ENCODE measurements around the gene MAP1B. TPM values are rescaled to one million over a fixed set of nuclear protein-coding genes. Genes with fewer than 3 reads are reported as not detected.

The MAP1B gene
- total and polyA plus RNA-seq, 4 donors = 1.5 to 46.7 (median 16.0) TPM

GRCh38 chr5:72093824-72094223, 13.5 kb upstream of the MAP1B start:
- H3K36me3 ChIP-seq (ENCODE audit: control insufficient read depth in 4 of 4, insufficient read depth in 4 of 4, low read length in 4 of 4) = no peaks in the 10 kb centered on the region
- H3K9ac ChIP-seq (ENCODE audit: insufficient read depth in 1 of 2, low read length in 2 of 2) = no peak overlapping the region
- H3K9me3 ChIP-seq (ENCODE audit: control insufficient read depth in 4 of 4, insufficient read depth in 3 of 4, low read length in 3 of 4) = no peaks in the 10 kb centered on the region
- H3K4me1 ChIP-seq (ENCODE audit: control insufficient read depth in 5 of 5, insufficient read depth in 5 of 5, low read length in 5 of 5) = no peaks in the 10 kb centered on the region
- ATAC-seq (ENCODE audit: insufficient read depth, low FRiP score) = no peak
- DNase-seq = no peak
- TF ChIP-seq CTCF (IDR thresholded peaks at IDR 0.05; ENCODE audit: control extremely low read depth, extremely low read depth) = no peak
- 65 to 92% methylated on average over 3 of the region's 3 CpGs for WGBS, 2 donors
- H3K27me3 ChIP-seq (ENCODE audit: control insufficient read depth in 3 of 3, insufficient read depth in 3 of 3, low read length in 2 of 3) = no peaks in the 10 kb centered on the region
- no peak overlapping the region for H3K27ac ChIP-seq (ENCODE audit: low read depth in 1 of 2, low read length in 1 of 2)
- H3K4me3 ChIP-seq = no peak overlapping the region

- H3K9ac ChIP-seq (ENCODE audit: insufficient read depth in 1 of 2, low read length in 2 of 2) = no peak overlapping the region
- H3K27ac ChIP-seq (ENCODE audit: low read depth in 1 of 2, low read length in 1 of 2) = no peak overlapping the region
- H3K4me3 ChIP-seq = no peak overlapping the region
- H3K36me3 ChIP-seq (ENCODE audit: control insufficient read depth in 4 of 4, insufficient read depth in 4 of 4, low read length in 4 of 4) = no peaks in the 10 kb centered on the region
- ATAC-seq (ENCODE audit: insufficient read depth, low FRiP score) (no peak), DNase-seq (no peak)
- no peak for TF ChIP-seq CTCF (IDR thresholded peaks at IDR 0.05; ENCODE audit: control extremely low read depth, extremely low read depth)
- WGBS, 2 donors = 73 to 85% methylated on average over 6 of the region's 6 CpGs
- H3K9me3 ChIP-seq (ENCODE audit: control insufficient read depth in 4 of 4, insufficient read depth in 3 of 4, low read length in 3 of 4) = peaks cover 0 to 1% (median 0%) of the 10 kb centered on the region in 4 donors
- no peaks in the 10 kb centered on the region for H3K27me3 ChIP-seq (ENCODE audit: control insufficient read depth in 3 of 3, insufficient read depth in 3 of 3, low read length in 2 of 3)
- H3K4me1 ChIP-seq (ENCODE audit: control insufficient read depth in 5 of 5, insufficient read depth in 5 of 5, low read length in 5 of 5) = no peaks in the 10 kb centered on the region
Measured at GRCh38 chr5:72096602-72097188, 10.6 kb upstream of the MAP1B start.

GRCh38 chr5:72101828-72102227, 5.4 kb upstream of the MAP1B start:
- WGBS, 2 donors = 72 to 98% methylated on average over 1 of the region's 1 CpG
- Histone ChIP-seq H3K9ac (ENCODE audit: insufficient read depth in 1 of 2, low read length in 2 of 2) (no peak overlapping the region), H3K9me3 (ENCODE audit: control insufficient read depth in 4 of 4, insufficient read depth in 3 of 4, low read length in 3 of 4) (peaks cover 0 to 2% (median 0%) of the 10 kb centered on the region in 4 donors), H3K27me3 (ENCODE audit: control insufficient read depth in 3 of 3, insufficient read depth in 3 of 3, low read length in 2 of 3) (peaks cover 0 to 2% (median 0%) of the 10 kb centered on the region in 3 donors), H3K36me3 (ENCODE audit: control insufficient read depth in 4 of 4, insufficient read depth in 4 of 4, low read length in 4 of 4) (no peaks in the 10 kb centered on the region), H3K27ac (ENCODE audit: low read depth in 1 of 2, low read length in 1 of 2) (no peak overlapping the region), H3K4me1 (ENCODE audit: control insufficient read depth in 5 of 5, insufficient read depth in 5 of 5, low read length in 5 of 5) (peaks cover 0 to 3% (median under 1%) of the 10 kb centered on the region in 5 donors), H3K4me3 (no peak overlapping the region)
- TF ChIP-seq CTCF (IDR thresholded peaks at IDR 0.05; ENCODE audit: control extremely low read depth, extremely low read depth) = no peak
- DNase-seq = no peak
- no peak for ATAC-seq (ENCODE audit: insufficient read depth, low FRiP score)

GRCh38 chr5:72106817-72107130, 501 bp upstream of the MAP1B start:
- Histone ChIP-seq H3K36me3 (ENCODE audit: control insufficient read depth in 4 of 4, insufficient read depth in 4 of 4, low read length in 4 of 4) (no peaks in the 10 kb centered on the region), H3K4me3 (peak overlapping the region; percentile 14), H3K27me3 (ENCODE audit: control insufficient read depth in 3 of 3, insufficient read depth in 3 of 3, low read length in 2 of 3) (peaks cover 0 to 3% (median 0%) of the 10 kb centered on the region in 3 donors), H3K4me1 (ENCODE audit: control insufficient read depth in 5 of 5, insufficient read depth in 5 of 5, low read length in 5 of 5) (peaks cover 0 to 26% (median 8%) of the 10 kb centered on the region in 5 donors), H3K27ac (ENCODE audit: low read depth in 1 of 2, low read length in 1 of 2) (no peak overlapping the region), H3K9ac (ENCODE audit: insufficient read depth in 1 of 2, low read length in 2 of 2) (peak overlapping the region; percentile 5 to 47), H3K9me3 (ENCODE audit: control insufficient read depth in 4 of 4, insufficient read depth in 3 of 4, low read length in 3 of 4) (peaks cover 0 to 1% (median 0%) of the 10 kb centered on the region in 4 donors)
- DNase-seq (no peak), ATAC-seq (ENCODE audit: insufficient read depth, low FRiP score) (no peak)
- no peak for TF ChIP-seq CTCF (IDR thresholded peaks at IDR 0.05; ENCODE audit: control extremely low read depth, extremely low read depth)
- 23 to 27% methylated on average over 11 of the region's 11 CpGs for WGBS, 2 donors

All from lung (tissue), 12 donors.